Smooth muscle cell (in vitro differentiated cells): Measurements from ENCODE around the gene RPS15A. TPM values are rescaled to one million over a fixed set of nuclear protein-coding genes. Genes with fewer than 3 reads are reported as not detected.

ENCODE experiments used
- DNase-seq: peaks from one replicate; lab custom pipeline; 2025; ENCODE audit not compliant: unreplicated experiment; lab: John Stamatoyannopoulos, UW
- H2AFZ ChIP-seq: fragments of 200-600 bp; sonication (generic); 2 replicates; pipeline ENCODE4 v1.6.0; 2016; ENCODE audit warnings: antibody characterized with exemption, low read depth, mild to moderate bottlenecking
- H3F3A ChIP-seq: fragments of 200-600 bp; sonication (generic); 2 replicates; pipeline ENCODE4 v1.6.0; 2017; ENCODE audit warnings: antibody characterized with exemption, low read depth
- H3K27ac ChIP-seq: fragments of 200-600 bp; sonication (generic); 2 replicates; pipeline ENCODE4 v1.5.1; 2016; ENCODE audit warnings: low read depth, mild to moderate bottlenecking
- H3K27me3 ChIP-seq: fragments of 200-600 bp; sonication (generic); 2 replicates; pipeline ENCODE4 v1.6.1; 2016; ENCODE audit warnings: low read depth, mild to moderate bottlenecking
- H3K36me3 ChIP-seq: fragments of 200-600 bp; sonication (generic); 2 replicates; pipeline ENCODE4 v1.5.1; 2016; ENCODE audit warnings: low read depth
- H3K4me1 ChIP-seq: fragments of 200-600 bp; sonication (generic); 2 replicates; pipeline ENCODE4 v1.5.1; 2016; ENCODE audit warnings: low read depth
- H3K4me2 ChIP-seq: fragments of 200-600 bp; sonication (generic); 2 replicates; pipeline ENCODE4 v1.6.0; 2016; ENCODE audit warnings: mild to moderate bottlenecking
- H3K4me3 ChIP-seq: fragments of 200-600 bp; sonication (generic); 2 replicates; pipeline ENCODE4 v1.5.1; 2016; ENCODE audit warnings: mild to moderate bottlenecking
- H3K79me2 ChIP-seq: fragments of 200-600 bp; sonication (generic); 2 replicates; pipeline ENCODE4 v1.6.0; 2016; ENCODE audit warnings: low read depth, mild to moderate bottlenecking
- H3K9ac ChIP-seq: fragments of 200-600 bp; sonication (generic); 2 replicates; pipeline ENCODE4 v1.6.0; 2016; ENCODE audit warnings: low read depth
- H3K9me3 ChIP-seq: fragments of 200-600 bp; sonication (generic); replicated peaks from 2 replicates; pipeline ENCODE4 v1.5.1; 2016; ENCODE audit warnings: low read depth
- H4K20me1 ChIP-seq: fragments of 200-600 bp; sonication (generic); 2 replicates; pipeline ENCODE4 v1.6.0; 2016; ENCODE audit warnings: low read depth
- CTCF ChIP-seq: fragments of 200-600 bp; sonication (generic); IDR thresholded peaks from 2 replicates; pipeline ENCODE4 v1.5.1; 2017; ENCODE audit warnings: borderline replicate concordance, mild to moderate bottlenecking, antibody characterized with exemption; ENCODE audit not compliant: insufficient read depth, poor library complexity, severe bottlenecking
- WGBS: methylation state at CpG from one replicate; pipeline ENCODE4 v1.1.7; 2016; ENCODE audit warnings: low lambda C conversion rate; 5-methylcytosine and 5-hydroxymethylcytosine counted together
- polyA plus RNA-seq: library from polyadenylated mRNA; unstranded; fragments of >200 nt; fragmentation: Nextera tagmentation; extraction: Ambion mirVana; gene quantifications from 2 replicates; pipeline ENCODE4 v1.2.1, GENCODE V29; 2016
- total RNA-seq: library from RNA; depleted of rRNA; stranded (reverse); fragments of >200 nt; gene quantifications from 2 replicates; pipeline ENCODE4 v1.2.3, GENCODE V29; 2014

Gene RPS15A
- total and polyA plus RNA-seq, 2 experiments from 2014 or later, result 589 to 3,271 TPM

GRCh38 chr16:18796377-18796776 lies 6.2 kb upstream of the RPS15A start:
- peaks cover 56% of the 10 kb centered on the region for H3K79me2 ChIP-seq
- H3K27ac ChIP-seq, result no peak overlapping the region
- H3F3A ChIP-seq, result peaks cover 20% of the 10 kb centered on the region
- no peak overlapping the region for H3K4me2 ChIP-seq
- peaks cover 33% of the 10 kb centered on the region for H4K20me1 ChIP-seq
- H3K4me3 ChIP-seq, result no peak overlapping the region
- no peaks in the 10 kb centered on the region for H3K27me3 ChIP-seq
- H3K9ac ChIP-seq, result no peak overlapping the region
- WGBS, result 89% methylated on average over 1 of the region's 1 CpG
- peaks cover 18% of the 10 kb centered on the region for H3K4me1 ChIP-seq
- TF ChIP-seq CTCF, result no peak
- DNase-seq, result no peak
- no peaks in the 10 kb centered on the region for H3K9me3 ChIP-seq
- H3K36me3 ChIP-seq, result peaks cover 16% of the 10 kb centered on the region
- H2AFZ ChIP-seq, result no peak overlapping the region

GRCh38 chr16:18792836-18793433 lies 2.8 kb upstream of the RPS15A start:
- Histone ChIP-seq H3K36me3 (peaks cover 16% of the 10 kb centered on the region), H3K4me3 (no peak overlapping the region), H4K20me1 (peaks cover 24% of the 10 kb centered on the region), H3K27ac (peak overlapping the region; percentile 25), H3K9ac (no peak overlapping the region), H3K9me3 (no peaks in the 10 kb centered on the region), H2AFZ (no peak overlapping the region), H3K79me2 (peaks cover 48% of the 10 kb centered on the region), H3K4me1 (peaks cover 12% of the 10 kb centered on the region), H3K27me3 (no peaks in the 10 kb centered on the region), H3F3A (peaks cover 36% of the 10 kb centered on the region), H3K4me2 (no peak overlapping the region)
- TF ChIP-seq CTCF, result no peak
- 88% methylated on average over 11 of the region's 11 CpGs for WGBS
- no peak for DNase-seq

GRCh38 chr16:18789515-18789849 lies 652 bp downstream of the RPS15A start:
- no peak for DNase-seq
- H2AFZ ChIP-seq, result no peak overlapping the region
- peaks cover 32% of the 10 kb centered on the region for H3K4me1 ChIP-seq
- no peaks in the 10 kb centered on the region for H3K9me3 ChIP-seq
- H3K36me3 ChIP-seq, result peaks cover 5% of the 10 kb centered on the region
- H3F3A ChIP-seq, result peaks cover 44% of the 10 kb centered on the region
- WGBS, result 0% methylated on average over 5 of the region's 5 CpGs
- peak overlapping the region; percentile 97 for H3K4me2 ChIP-seq
- no peak for TF ChIP-seq CTCF
- peak overlapping the region; percentile 78 for H3K27ac ChIP-seq
- H3K79me2 ChIP-seq, result peaks cover 57% of the 10 kb centered on the region
- peak overlapping the region; percentile 94 for H3K4me3 ChIP-seq
- no peaks in the 10 kb centered on the region for H3K27me3 ChIP-seq
- H3K9ac ChIP-seq, result peak overlapping the region; percentile 95
- peaks cover 56% of the 10 kb centered on the region for H4K20me1 ChIP-seq
